GM19452 (cell line): Measurements from ENCODE around the gene CDCP2.
"Not testable (repeated sequence)": the region's sequence is repeated elsewhere in the genome, so short reads cannot be mapped to it uniquely, and the experiment has no call there.

Experiments used
- ATAC-seq: cut with Tn5 transposase; IDR thresholded peaks from one replicate; pipeline ENCODE4 v1.9.1; 2021; ENCODE audit not compliant: unreplicated experiment

CDCP2 gene

GRCh38 chr1:54118704-54119103 is 34.1 kb downstream of the CDCP2 start:
- ATAC-seq, result no peak

- ATAC-seq, result no peak
Measured at GRCh38 chr1:54117815-54118563, 34.8 kb downstream of the CDCP2 start.

GRCh38 chr1:54115520-54115919 is 37.3 kb downstream of the CDCP2 start:
- ATAC-seq, result no peak

DNA sequence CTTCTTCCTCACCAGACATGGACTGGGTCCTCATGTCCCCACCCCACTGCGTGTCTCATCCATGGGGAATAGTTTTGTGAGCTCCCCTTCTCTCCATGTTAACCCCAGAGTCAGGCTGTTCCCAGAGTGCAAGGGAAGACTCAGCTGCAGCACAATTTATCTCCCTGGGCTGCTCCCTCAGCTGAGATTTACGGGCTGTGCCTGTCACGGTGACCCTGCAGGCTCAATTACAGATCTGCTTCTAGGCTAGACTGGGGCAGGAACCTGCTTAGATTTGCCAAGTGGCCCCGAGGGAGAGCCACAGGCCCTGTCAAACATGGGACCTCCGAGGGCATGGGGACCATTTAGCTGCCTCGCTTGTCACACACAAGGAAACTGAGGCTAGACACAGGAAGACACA is 37.8 kb downstream of the CDCP2 start:
- ATAC-seq, result no peak

DNA sequence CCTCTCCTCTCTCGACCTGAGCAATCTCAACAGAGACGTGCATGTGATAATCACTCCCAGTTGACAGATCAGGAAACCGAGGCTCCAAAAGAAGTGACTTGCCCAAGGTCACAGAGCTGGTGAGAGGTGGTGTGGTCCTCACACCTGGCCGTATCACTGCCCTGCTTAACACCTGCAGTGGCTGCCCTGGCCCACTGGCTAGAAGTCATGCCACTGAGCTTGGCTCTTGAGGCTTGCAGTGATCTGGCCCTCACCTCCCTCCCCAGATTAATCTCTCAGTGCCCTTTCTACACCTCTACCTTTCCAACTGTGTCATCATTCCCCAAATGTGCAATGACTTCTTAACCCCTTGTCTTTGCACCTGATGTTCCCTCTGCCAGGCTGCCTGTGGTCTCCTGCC is 38.8 kb downstream of the CDCP2 start:
- no peak for ATAC-seq

GRCh38 chr1:54112705-54113368 is 40.0 kb downstream of the CDCP2 start:
- no peak for ATAC-seq

GRCh38 chr1:54112027-54112426 is 40.8 kb downstream of the CDCP2 start:
- ATAC-seq, result no peak

GRCh38 chr1:54111624-54112023 is 41.2 kb downstream of the CDCP2 start:
- no peak for ATAC-seq

DNA sequence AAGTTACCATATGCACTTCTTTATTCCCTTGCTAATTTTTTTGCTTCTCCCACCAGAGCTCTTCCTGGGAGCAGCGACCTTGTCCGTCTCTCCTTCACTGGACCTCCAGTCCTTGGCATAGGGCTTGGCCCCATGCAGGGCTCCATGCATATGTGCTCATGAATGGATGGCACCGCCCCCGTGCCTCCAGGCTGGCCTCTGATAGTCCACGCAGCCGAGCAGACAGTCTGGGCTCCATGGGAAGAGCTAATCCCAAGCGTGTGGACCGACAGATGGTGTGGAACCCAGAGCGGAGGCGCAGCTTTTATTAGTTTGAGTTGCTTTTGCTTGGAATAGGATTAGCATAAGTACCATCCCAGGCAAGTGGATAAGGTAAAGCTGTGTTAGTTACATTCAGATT is 41.8 kb downstream of the CDCP2 start:
- no peak for ATAC-seq

DNA sequence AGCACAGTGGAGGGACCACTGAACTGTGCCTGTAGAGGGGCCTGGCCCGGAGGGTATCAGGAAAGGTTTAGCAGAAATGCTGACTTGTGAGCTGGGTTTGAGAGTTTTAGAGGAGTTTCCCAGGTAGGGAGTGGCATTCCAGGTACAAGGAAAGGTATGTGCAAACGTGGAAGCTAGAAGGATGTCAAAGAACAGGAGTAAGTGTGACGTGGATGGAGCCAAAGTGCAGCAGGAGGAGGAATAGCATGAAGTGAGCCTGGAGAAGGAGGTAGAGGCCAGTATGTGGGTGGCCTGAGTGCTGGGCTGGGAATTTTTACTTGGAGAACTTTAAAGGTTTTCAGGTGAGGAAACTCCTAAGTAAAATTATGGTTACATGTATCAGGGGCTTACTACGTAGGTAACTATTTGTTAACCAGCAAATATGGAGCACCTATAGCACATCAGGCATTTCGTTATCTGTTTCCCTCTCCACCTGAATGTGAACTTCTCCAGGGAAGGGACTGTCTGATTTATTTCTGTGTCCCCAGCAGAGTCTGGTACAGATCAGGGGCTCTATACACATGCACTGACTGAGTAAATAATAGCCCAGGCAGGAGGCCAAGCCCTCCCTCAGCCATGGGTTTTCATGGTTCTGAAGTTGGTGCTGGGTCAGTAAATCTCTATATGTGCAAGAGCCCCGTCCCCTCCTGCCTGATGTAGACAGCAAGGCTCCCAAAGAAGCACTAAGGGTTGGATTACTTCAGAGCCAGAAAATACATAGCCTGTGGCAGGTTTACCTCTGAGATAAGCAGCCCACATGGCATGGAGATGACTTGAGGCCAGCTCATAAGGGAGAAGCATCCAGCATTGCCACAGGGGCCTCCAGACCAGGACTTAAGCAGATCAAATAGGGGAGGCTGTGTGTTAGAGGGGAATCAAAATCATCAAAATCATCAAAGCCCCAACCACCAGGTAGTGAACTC is 43.4 kb downstream of the CDCP2 start:
- no peak for ATAC-seq

GRCh38 chr1:54108156-54108555 is 44.6 kb downstream of the CDCP2 start:
- ATAC-seq, result no peak

- no peak for ATAC-seq
Measured at GRCh38 chr1:54107131-54107530, 45.7 kb downstream of the CDCP2 start.

- no peak for ATAC-seq
Measured at GRCh38 chr1:54105736-54106269, 47.0 kb downstream of the CDCP2 start.

DNA sequence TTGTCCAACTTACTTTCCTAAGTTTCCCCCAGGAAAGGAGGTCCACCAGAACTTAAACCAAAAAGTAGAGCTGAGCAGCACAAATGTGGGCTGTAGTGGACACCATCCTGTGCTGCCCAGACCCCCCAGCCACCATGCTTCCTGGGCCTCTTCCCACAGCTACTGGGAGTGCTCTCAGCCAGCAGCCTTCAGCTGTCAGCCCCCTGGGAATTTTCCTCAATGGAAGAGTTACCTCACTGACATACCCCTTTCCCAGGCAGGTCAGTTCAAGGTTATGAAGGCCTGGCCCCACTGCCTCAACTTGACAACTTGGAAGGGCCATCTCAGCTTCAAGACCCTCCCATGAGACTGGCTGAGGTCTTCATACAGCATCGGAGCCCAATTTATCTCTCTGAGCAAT is 47.7 kb downstream of the CDCP2 start:
- no peak for ATAC-seq

- not testable (repeated sequence) for ATAC-seq
Measured at GRCh38 chr1:54104613-54105012, 48.2 kb downstream of the CDCP2 start.

- ATAC-seq, result no peak
Measured at GRCh38 chr1:54103414-54103813, 49.4 kb downstream of the CDCP2 start.

DNA sequence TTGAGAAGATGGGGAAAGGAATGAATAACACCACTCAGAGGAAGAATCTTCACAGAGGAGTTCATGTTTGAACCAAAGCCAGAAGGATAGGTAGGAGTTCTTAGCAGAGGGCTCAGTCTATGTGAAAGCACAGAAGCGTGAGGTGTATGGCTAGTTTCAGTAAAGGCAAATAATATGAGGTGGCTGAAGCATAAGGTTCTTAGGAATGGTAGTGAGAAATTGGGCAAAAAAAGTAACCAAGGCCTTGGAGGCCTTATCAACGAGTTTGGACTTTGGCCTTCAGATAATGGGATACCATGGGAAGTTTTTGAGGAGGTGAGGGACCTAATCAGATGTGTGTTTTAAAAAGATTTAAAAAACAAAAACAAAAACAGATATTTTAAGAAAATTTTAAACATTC is 52.3 kb downstream of the CDCP2 start:
- no peak for ATAC-seq

GRCh38 chr1:54099061-54099610 is 53.7 kb downstream of the CDCP2 start:
- ATAC-seq, result no peak

DNA sequence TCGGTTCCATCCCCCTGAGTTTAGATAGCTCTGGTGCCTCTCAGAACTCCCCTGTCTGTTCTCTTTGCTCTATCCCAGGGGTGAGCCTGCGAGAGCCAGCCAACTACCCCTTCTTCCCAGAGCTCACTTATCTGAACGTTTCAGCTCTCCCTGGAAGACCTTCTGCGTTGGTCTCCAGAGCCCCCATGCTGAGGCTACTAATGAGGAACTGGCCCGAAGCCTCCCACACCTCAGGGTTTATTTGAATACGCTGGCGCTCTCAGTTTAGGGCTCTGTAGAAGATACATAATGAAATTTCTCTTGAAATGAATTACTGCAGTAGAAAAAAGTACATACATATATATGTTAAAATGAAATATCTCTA is 55.9 kb downstream of the CDCP2 start:
- ATAC-seq, result no peak

DNA sequence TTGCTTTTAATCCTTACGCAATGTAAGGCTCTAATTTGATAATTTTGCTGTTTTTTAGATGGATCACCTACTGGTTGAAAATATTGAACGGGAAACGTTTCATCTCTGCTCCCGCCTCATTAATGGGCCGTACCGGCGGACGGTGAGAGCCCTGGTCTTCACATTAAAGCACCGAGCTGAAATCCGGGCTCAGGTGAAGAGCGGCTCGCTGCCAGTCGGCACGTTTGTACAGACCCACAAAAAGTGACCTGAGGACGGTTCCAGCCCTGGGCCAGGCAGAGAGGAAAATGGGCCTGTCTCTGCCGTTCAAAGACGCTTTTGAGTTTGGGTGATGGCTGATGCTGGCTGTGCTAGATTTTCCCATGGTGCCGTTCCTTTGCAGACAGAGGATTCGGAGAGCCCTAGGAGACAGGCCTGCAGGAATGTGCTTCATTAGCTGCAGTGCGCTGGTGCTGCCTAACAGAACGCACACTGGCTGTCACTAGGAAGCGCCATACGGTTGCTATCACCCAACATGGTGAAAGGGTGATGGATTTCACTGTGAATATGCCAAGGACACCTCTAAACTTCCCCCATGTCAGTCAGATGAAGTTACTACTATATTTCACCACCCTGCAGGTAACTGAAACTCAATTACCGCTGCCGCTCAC is 56.4 kb downstream of the CDCP2 start:
- no peak for ATAC-seq
